Measurements from ENCODE around the gene CRHR2. TPM values are rescaled to one million over a fixed set of nuclear protein-coding genes. Genes with fewer than 3 reads are reported as not detected.

The CRHR2 gene
- polyA plus RNA-seq, 2 of the 4 experiments (the other 2 are of a cell fraction) = not detected

- peaks cover 25% of the 10 kb centered on the region for H3K9me3 ChIP-seq
- POLR2A ChIA-PET = no interaction called here
- no peak overlapping the region for H3K4me3 ChIP-seq
- H3K27ac ChIP-seq = no peak overlapping the region
- WGBS (ENCODE audit: missing lambda C conversion rate) = 76% methylated on average over 1 of the region's 1 CpG
- DNase-seq (ENCODE audit: low read depth in 1 of 2, low spot score in 1 of 2) (no peak), FAIRE-seq (no peak), ATAC-seq (no peak)
- TF ChIP-seq KDM1A (IDR thresholded peaks at IDR 0.05; ENCODE audit: low read depth) (no peak), TP53 (CRISPR knock-in tag; IDR thresholded peaks at IDR 0.05) (no peak), GATA3 (IDR thresholded peaks at IDR 0.05; ENCODE audit: borderline replicate concordance) (no peak), MAFK (IDR thresholded peaks at IDR 0.05; ENCODE audit: partially characterized antibody) (no peak), E2F6 (IDR thresholded peaks at IDR 0.05; ENCODE audit: borderline replicate concordance, low read depth) (no peak), ZFP36 (IDR thresholded peaks at IDR 0.05; ENCODE audit: borderline replicate concordance, partially characterized antibody) (no peak)
- TF ChIP-seq, protein P1, sequence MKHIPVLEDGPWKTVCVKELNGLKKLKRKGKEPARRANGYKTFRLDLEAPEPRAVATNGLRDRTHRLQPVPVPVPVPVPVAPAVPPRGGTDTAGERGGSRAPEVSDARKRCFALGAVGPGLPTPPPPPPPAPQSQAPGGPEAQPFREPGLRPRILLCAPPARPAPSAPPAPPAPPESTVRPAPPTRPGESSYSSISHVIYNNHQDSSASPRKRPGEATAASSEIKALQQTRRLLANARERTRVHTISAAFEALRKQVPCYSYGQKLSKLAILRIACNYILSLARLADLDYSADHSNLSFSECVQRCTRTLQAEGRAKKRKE (CRISPR knock-in tag; IDR thresholded peaks at IDR 0.05; ENCODE audit: low read depth) = no peak
- TF ChIP-seq, protein P2, sequence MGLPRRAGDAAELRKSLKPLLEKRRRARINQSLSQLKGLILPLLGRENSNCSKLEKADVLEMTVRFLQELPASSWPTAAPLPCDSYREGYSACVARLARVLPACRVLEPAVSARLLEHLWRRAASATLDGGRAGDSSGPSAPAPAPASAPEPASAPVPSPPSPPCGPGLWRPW (IDR thresholded peaks at IDR 0.05) = no peak
- H3K4me1 ChIP-seq = no peaks in the 10 kb centered on the region
- no peak overlapping the region for H3K4me2 ChIP-seq
- CTCF ChIA-PET = no interaction called here
Measured at GRCh38 chr7:30714129-30714528, 31.9 kb upstream of the CRHR2 start.

GRCh38 chr7:30713392-30713791 is 31.1 kb upstream of the CRHR2 start:
- FAIRE-seq = no peak
- no peak overlapping the region for H3K4me3 ChIP-seq
- ATAC-seq = 0 out of 6 replicates have a peak, but pooled peaks of 1 of the 2 experiments have one; percentile 31
- DNase-seq (ENCODE audit: low read depth in 1 of 2, low spot score in 1 of 2) = no peak
- no peaks in the 10 kb centered on the region for H3K4me1 ChIP-seq
- no peak overlapping the region for H3K27ac ChIP-seq
- no peak overlapping the region for H3K4me2 ChIP-seq
- ChIA-PET POLR2A (no interaction called here), CTCF (no interaction called here)
- no peak for TF ChIP-seq KDM1A (IDR thresholded peaks at IDR 0.05; ENCODE audit: low read depth)
- TF ChIP-seq TFCP2L1 (CRISPR knock-in tag; IDR thresholded peaks at IDR 0.05) = no peak
- WGBS (ENCODE audit: missing lambda C conversion rate) = 44% methylated on average over 5 of the region's 6 CpGs
- peaks cover 20% of the 10 kb centered on the region for H3K9me3 ChIP-seq

DNA sequence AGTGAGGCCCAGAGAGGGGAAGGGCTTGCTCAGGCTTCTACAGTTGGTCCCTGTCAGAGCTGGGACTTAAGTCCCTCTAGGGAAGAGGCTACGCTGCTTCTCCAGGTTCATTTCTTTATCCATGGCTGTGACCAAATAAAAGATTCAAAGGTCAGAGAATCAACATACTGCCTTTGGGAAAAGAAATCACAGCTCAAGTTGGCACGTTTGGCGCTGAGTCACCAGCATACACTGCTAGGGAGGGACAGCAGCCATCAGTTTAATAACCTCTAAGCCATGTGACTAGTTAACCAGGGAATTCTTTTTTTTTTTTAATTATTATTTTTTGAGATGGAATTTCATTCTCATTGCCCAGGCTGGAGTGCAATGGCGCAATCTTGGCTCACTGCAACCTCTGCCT is 28.4 kb upstream of the CRHR2 start:
- TF ChIP-seq JUN (IDR thresholded peaks at IDR 0.05) (no peak), ELK1 (IDR thresholded peaks at IDR 0.05; ENCODE audit: low read depth, low read length) (no peak), HMGXB4 (CRISPR knock-in tag; IDR thresholded peaks at IDR 0.05; ENCODE audit: borderline replicate concordance) (no peak), HEYL (CRISPR knock-in tag; IDR thresholded peaks at IDR 0.05) (no peak), FOXS1 (CRISPR knock-in tag; IDR thresholded peaks at IDR 0.05) (no peak), RNF2 (IDR thresholded peaks at IDR 0.05; ENCODE audit: borderline replicate concordance, low read depth) (no peak), GATA3 (IDR thresholded peaks at IDR 0.05; ENCODE audit: borderline replicate concordance) (no peak), KDM1A (IDR thresholded peaks at IDR 0.05; ENCODE audit: low read depth) (no peak), POLR2AphosphoS2 (conservative IDR thresholded peaks at IDR 0.05; ENCODE audit: low read length) (no peak), ZNF302 (CRISPR knock-in tag; IDR thresholded peaks at IDR 0.05) (no peak), RAD21 (conservative IDR thresholded peaks at IDR 0.05 in 1 of 2, IDR thresholded peaks at IDR 0.05 in 1 of 2) (no peak), POLR2A (IDR thresholded peaks at IDR 0.05; ENCODE audit: low read length) (no peak), SREBF2 (IDR thresholded peaks at IDR 0.05) (no peak), TP53 (CRISPR knock-in tag; IDR thresholded peaks at IDR 0.05) (no peak), HOXB5 (CRISPR knock-in tag; IDR thresholded peaks at IDR 0.05) (no peak), EHF (CRISPR knock-in tag; IDR thresholded peaks at IDR 0.05) (no peak)
- TF ChIP-seq, protein P1 (CRISPR knock-in tag; IDR thresholded peaks at IDR 0.05; ENCODE audit: low read depth) = no peak

More for the DNA sequence above, 28.4 kb upstream of the CRHR2 start:
- no peaks in the 10 kb centered on the region for H3K9me3 ChIP-seq
- no peaks in the 10 kb centered on the region for H3K4me1 ChIP-seq
- no peak overlapping the region for H3K4me2 ChIP-seq
- H3K27ac ChIP-seq = no peak overlapping the region
- ChIA-PET POLR2A (no interaction called here), CTCF (interaction anchor here (1.2 kb wide), 1 partner anchor 10 kb away, joined by 3 read pairs; no protein-coding TSS in a partner anchor)
- 49% methylated on average over 4 of the region's 4 CpGs for WGBS (ENCODE audit: missing lambda C conversion rate)
- peak in 1 of 2 experiments; percentile 5 for DNase-seq (ENCODE audit: low read depth in 1 of 2, low spot score in 1 of 2)
- no peak for ATAC-seq
- no peak for FAIRE-seq
- no peak overlapping the region for H3K4me3 ChIP-seq

Measured in A549 (cell line).